Endodermal cell (in vitro differentiated cells): ENCODE measurements around the gene ROR1. TPM values are rescaled to one million over a fixed set of nuclear protein-coding genes. Genes with fewer than 3 reads are reported as not detected.
A peak's percentile ranks its signal among the peaks of the same experiment; 100 is the strongest.

Source experiments
- DNase-seq: peaks from one replicate; pipeline ENCODE4 v3.0.0-alpha.2; 2017
- H3K27ac ChIP-seq: 2 replicates; pipeline ENCODE4 v1.5.1; 2013; ENCODE audit warnings: mild to moderate bottlenecking, low read depth, low read length, moderate library complexity
- H3K27me3 ChIP-seq: 2 replicates; pipeline ENCODE4 v1.6.1; 2013; ENCODE audit warnings: mild to moderate bottlenecking, low read length, moderate library complexity; ENCODE audit not compliant: insufficient read depth, control insufficient read depth, poor library complexity, severe bottlenecking
- H3K36me3 ChIP-seq: 2 replicates; pipeline ENCODE4 v1.7.0; 2013; ENCODE audit warnings: mild to moderate bottlenecking, low read length, moderate library complexity; ENCODE audit not compliant: control insufficient read depth, insufficient read depth
- H3K4me1 ChIP-seq: one replicate; pipeline ENCODE4 v1.7.0; 2013; ENCODE audit warnings: low read length; ENCODE audit not compliant: control insufficient read depth, insufficient read depth
- H3K4me3 ChIP-seq: 2 replicates; pipeline ENCODE4 v1.5.1; 2013; ENCODE audit warnings: mild to moderate bottlenecking, low read length, moderate library complexity
- H3K9ac ChIP-seq: 2 replicates; pipeline ENCODE4 v1.6.1; 2013; ENCODE audit warnings: mild to moderate bottlenecking, low read length, moderate library complexity; ENCODE audit not compliant: poor library complexity, severe bottlenecking; ENCODE audit errors: extremely low read depth
- H3K9me3 ChIP-seq: 2 replicates; pipeline ENCODE4 v1.6.1; 2013; ENCODE audit warnings: mild to moderate bottlenecking, low read length, moderate library complexity; ENCODE audit not compliant: control insufficient read depth
- H3K27ac Mint-ChIP-seq: 2 replicates; pipeline ENCODE4 v1.8.0; 2020; ENCODE audit warnings: mixed read lengths
- H3K27me3 Mint-ChIP-seq: 2 replicates; pipeline ENCODE4 v1.8.0; 2021; ENCODE audit warnings: mild to moderate bottlenecking, mixed read lengths; ENCODE audit not compliant: insufficient read depth
- H3K36me3 Mint-ChIP-seq: 2 replicates; pipeline ENCODE4 v1.8.0; 2020; ENCODE audit warnings: low read depth, mixed read lengths
- H3K4me1 Mint-ChIP-seq: 2 replicates; pipeline ENCODE4 v1.8.0; 2020; ENCODE audit warnings: mixed read lengths
- H3K4me3 Mint-ChIP-seq: 2 replicates; pipeline ENCODE4 v1.8.0; 2020; ENCODE audit warnings: mild to moderate bottlenecking, moderate library complexity, mixed read lengths
- H3K9me3 Mint-ChIP-seq: 2 replicates; pipeline ENCODE4 v1.8.0; 2020; ENCODE audit warnings: mild to moderate bottlenecking, mixed read lengths
- CTCF ChIP-seq: fragments of 200-600 bp; sonication (generic); conservative IDR thresholded peaks from 2 replicates; pipeline ENCODE4 v1.5.0; 2021; ENCODE audit warnings: antibody characterized with exemption, mild to moderate bottlenecking
- WGBS, 2 experiments: methylation state at CpG; one replicate each; pipeline versions ENCODE4 v1.1.5 to v1.1.7; 2013; ENCODE audit warnings: missing lambda C conversion rate in 2 of 2, mixed read lengths in 1 of 2; ENCODE audit not compliant: insufficient coverage in 1 of 2, insufficient read length in 1 of 2; 5-methylcytosine and 5-hydroxymethylcytosine counted together
- total RNA-seq, 2 donors: library from RNA; stranded (reverse); fragmentation: NEBNext Ultra II Directional in 1 of 2; extraction: Animal tissue kit (Norgen Biotek cat#: 25700) in 1 of 2; gene quantifications; 2 replicates in 1 of 2; 3 replicates in 1 of 2; pipeline ENCODE4 v1.2.1, GENCODE V29; 2021

ROR1 gene
- total RNA-seq, 2 donors from 2014 or later = 77.4 to 77.9 TPM

- peaks cover 69% of the 10 kb centered on the region for H3K4me1 Mint-ChIP-seq
- H3K4me1 ChIP-seq = peaks cover 25% of the 10 kb centered on the region
These were observed 70.1 kb downstream of the ROR1 start for GRCh38 chr1:63843884-63844283.

GRCh38 chr1:63845346-63845745, 71.5 kb downstream of the ROR1 start:
- H3K36me3 ChIP-seq = no peaks in the 10 kb centered on the region
- no peak for TF ChIP-seq CTCF
- no peak for DNase-seq
- Mint-ChIP-seq H3K36me3 (peaks cover 6% of the 10 kb centered on the region), H3K27me3 (no peaks in the 10 kb centered on the region), H3K9me3 (no peaks in the 10 kb centered on the region), H3K27ac (no peak overlapping the region), H3K4me3 (no peak overlapping the region), H3K4me1 (peaks cover 79% of the 10 kb centered on the region)
- no CpG with 5 or more reads among the region's 1 CpG for whole genome bisulfite sequencing, 2 experiments
- no peak overlapping the region for H3K27ac ChIP-seq
- H3K4me3 ChIP-seq = no peak overlapping the region
- peaks cover 25% of the 10 kb centered on the region for H3K4me1 ChIP-seq
- no peaks in the 10 kb centered on the region for H3K9me3 ChIP-seq
- H3K27me3 ChIP-seq = peaks cover 11% of the 10 kb centered on the region
- H3K9ac ChIP-seq = no peak overlapping the region

More at GRCh38 chr1:63843884-63844283, 70.1 kb downstream of the ROR1 start:
- 30 to 49% methylated on average over 2 of the region's 2 CpGs for WGBS, 2 experiments
- Mint-ChIP-seq H3K27me3 (no peaks in the 10 kb centered on the region), H3K36me3 (peaks cover 6% of the 10 kb centered on the region), H3K27ac (peak overlapping the region; percentile 75), H3K4me3 (no peak overlapping the region), H3K9me3 (no peaks in the 10 kb centered on the region)
- Histone ChIP-seq H3K27me3 (peaks cover 11% of the 10 kb centered on the region), H3K27ac (peak overlapping the region; percentile 1), H3K36me3 (no peaks in the 10 kb centered on the region), H3K4me3 (peak overlapping the region; percentile 16), H3K9ac (no peak overlapping the region), H3K9me3 (no peaks in the 10 kb centered on the region)
- peak; percentile 76 for DNase-seq
- TF ChIP-seq CTCF = peak; percentile 40

- no peaks in the 10 kb centered on the region for H3K9me3 ChIP-seq
- peak overlapping the region; percentile 33 for H3K27ac ChIP-seq
- H3K27ac Mint-ChIP-seq = no peak overlapping the region
- no peak for TF ChIP-seq CTCF
- H3K4me1 ChIP-seq = peaks cover 25% of the 10 kb centered on the region
- H3K4me3 ChIP-seq = no peak overlapping the region
- H3K9ac ChIP-seq = no peak overlapping the region
- no peak for DNase-seq
- H3K27me3 Mint-ChIP-seq = no peaks in the 10 kb centered on the region
- peaks cover 6% of the 10 kb centered on the region for H3K27me3 ChIP-seq
- peaks cover 6% of the 10 kb centered on the region for H3K36me3 Mint-ChIP-seq
- peaks cover 67% of the 10 kb centered on the region for H3K4me1 Mint-ChIP-seq
- H3K4me3 Mint-ChIP-seq = no peak overlapping the region
- no peaks in the 10 kb centered on the region for H3K36me3 ChIP-seq
- H3K9me3 Mint-ChIP-seq = no peaks in the 10 kb centered on the region
- WGBS, 2 experiments = 94 to 96% methylated on average over 4 to 9 of the region's 9 CpGs
These were observed 73.6 kb downstream of the ROR1 start for GRCh38 chr1:63847308-63847910.
